Measurements from ENCODE around the gene LFNG. TPM values are rescaled to one million over a fixed set of nuclear protein-coding genes. Genes with fewer than 3 reads are reported as not detected.
A peak's percentile ranks its signal among the peaks of the same experiment; 100 is the strongest.

LFNG gene
- polyA plus RNA-seq, 2 of the 4 experiments (the other 2 are of a cell fraction) = 2.3 to 7.3 TPM

DNA sequence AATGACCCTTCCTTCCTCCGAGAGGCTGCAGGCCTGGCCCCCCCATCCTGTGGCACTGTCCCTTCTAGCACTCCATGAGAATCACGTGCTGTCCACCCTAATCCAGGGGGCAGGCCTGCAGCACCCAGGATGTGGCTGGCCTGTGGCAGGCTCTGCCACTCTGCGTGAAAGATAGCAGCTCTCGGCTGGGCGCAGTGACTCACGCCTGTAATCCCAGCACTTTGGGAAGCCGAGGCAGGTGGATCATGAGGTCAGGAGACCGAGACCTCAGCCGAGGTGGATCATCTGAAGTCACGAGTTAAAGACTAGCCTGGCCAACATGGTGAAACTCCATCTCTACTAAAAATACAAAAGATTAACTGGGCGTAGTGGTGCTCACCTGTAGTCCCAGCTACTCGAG lies 18.9 kb upstream of the LFNG start:
- FAIRE-seq (no peak), DNase-seq (ENCODE audit: low read depth in 1 of 2, low spot score in 1 of 2) (no peak), ATAC-seq (no peak)
- ChIA-PET POLR2A (no interaction called here), CTCF (interaction anchor here (2.2 to 4.8 kb wide), 2 partner anchors 22 to 31 kb away, joined by 7 to 28 read pairs; no protein-coding TSS in a partner anchor)
- Histone ChIP-seq H3K4me2 (no peak overlapping the region), H3K4me1 (no peaks in the 10 kb centered on the region), H3K9me3 (no peaks in the 10 kb centered on the region), H3K27ac (no peak overlapping the region), H3K4me3 (no peak overlapping the region)
- no peak for TF ChIP-seq MYC (IDR thresholded peaks at IDR 0.05; ENCODE audit: borderline replicate concordance, low read length)
- TF ChIP-seq MAFK (IDR thresholded peaks at IDR 0.05; ENCODE audit: partially characterized antibody) = no peak
- TF ChIP-seq, protein P1, sequence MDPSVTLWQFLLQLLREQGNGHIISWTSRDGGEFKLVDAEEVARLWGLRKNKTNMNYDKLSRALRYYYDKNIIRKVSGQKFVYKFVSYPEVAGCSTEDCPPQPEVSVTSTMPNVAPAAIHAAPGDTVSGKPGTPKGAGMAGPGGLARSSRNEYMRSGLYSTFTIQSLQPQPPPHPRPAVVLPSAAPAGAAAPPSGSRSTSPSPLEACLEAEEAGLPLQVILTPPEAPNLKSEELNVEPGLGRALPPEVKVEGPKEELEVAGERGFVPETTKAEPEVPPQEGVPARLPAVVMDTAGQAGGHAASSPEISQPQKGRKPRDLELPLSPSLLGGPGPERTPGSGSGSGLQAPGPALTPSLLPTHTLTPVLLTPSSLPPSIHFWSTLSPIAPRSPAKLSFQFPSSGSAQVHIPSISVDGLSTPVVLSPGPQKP (IDR thresholded peaks at IDR 0.05; ENCODE audit: low read depth, low read length) = no peak
- 81% methylated on average over 11 of the region's 12 CpGs for WGBS (ENCODE audit: missing lambda C conversion rate)

DNA sequence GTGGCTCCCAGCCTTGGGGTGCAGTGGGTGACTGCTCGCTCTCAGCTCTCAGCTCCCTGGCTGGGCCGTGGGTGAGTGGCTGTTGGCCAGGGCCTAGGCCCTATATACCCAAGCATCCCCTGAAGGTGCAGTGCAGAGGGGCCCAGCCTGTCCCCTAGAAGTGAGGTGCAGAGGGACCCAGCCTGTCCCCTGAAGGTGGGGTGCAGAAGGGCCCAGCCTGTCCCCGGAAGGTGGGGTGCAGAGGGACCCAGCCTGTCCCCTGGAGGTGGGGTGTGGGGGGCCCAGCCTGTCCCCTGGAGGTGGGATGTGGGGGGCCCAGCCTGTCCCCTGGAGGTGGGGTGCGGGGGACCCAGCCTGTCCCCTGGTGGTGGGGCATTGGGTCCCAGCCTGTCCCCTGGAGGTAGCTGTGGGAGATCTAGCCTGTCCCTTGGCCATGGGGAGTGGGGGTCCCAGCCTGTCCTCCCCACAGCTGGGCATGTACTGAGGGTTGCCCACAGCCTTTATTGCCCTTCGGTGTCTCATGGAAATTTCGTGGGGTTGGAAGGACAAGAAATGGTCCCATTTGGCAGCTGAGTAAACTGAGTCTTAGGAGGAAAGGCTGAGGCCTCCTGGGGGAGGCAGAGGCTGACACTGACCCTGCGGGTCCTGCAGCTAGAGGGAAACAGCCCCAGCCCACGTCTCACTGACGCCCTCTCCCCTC lies 17.5 kb upstream of the LFNG start:
- Histone ChIP-seq H3K9me3 (no peaks in the 10 kb centered on the region), H3K27ac (no peak overlapping the region), H3K4me3 (no peak overlapping the region), H3K4me1 (no peaks in the 10 kb centered on the region), H3K4me2 (no peak overlapping the region)
- WGBS (ENCODE audit: missing lambda C conversion rate) = 62% methylated on average over 6 of the region's 9 CpGs
- FAIRE-seq (no peak), ATAC-seq (peak in 1 of 2 experiments; percentile 13; a peak in 3 of 6 replicates), DNase-seq (ENCODE audit: low read depth in 1 of 2, low spot score in 1 of 2) (no peak)
- CTCF ChIA-PET = interaction anchor here (0.6 to 4.8 kb wide), 4 partner anchors 32 to 236 kb away, joined by 3 to 28 read pairs (median 4); no protein-coding TSS in a partner anchor
- POLR2A ChIA-PET = no interaction called here
- TF ChIP-seq RFX5 (IDR thresholded peaks at IDR 0.05) (no peak), POLR2A (IDR thresholded peaks at IDR 0.05; ENCODE audit: low read length) (no peak), HOXB5 (CRISPR knock-in tag; IDR thresholded peaks at IDR 0.05) (no peak)
- TF ChIP-seq, protein P2, sequence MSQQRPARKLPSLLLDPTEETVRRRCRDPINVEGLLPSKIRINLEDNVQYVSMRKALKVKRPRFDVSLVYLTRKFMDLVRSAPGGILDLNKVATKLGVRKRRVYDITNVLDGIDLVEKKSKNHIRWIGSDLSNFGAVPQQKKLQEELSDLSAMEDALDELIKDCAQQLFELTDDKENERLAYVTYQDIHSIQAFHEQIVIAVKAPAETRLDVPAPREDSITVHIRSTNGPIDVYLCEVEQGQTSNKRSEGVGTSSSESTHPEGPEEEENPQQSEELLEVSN (IDR thresholded peaks at IDR 0.05; ENCODE audit: borderline replicate concordance, low read depth) = no peak

DNA sequence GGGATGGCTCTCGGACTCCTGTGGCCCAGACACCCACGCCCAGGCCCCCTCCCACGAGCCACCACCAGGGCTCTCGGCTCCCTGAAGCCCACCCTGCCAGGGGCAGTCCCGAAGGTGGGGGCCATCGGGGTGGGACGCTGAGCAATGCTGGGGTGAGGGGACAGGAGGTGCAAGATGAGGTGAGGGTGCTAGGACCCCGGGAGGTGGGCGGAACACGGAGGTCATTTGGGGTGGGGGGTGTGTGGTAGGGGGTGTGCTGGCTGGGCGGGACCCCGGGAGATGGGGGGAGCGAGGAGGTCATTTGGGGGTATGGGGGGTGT lies 17.0 kb upstream of the LFNG start:
- FAIRE-seq (no peak), ATAC-seq (no peak)

More for the DNA sequence above, 17.0 kb upstream of the LFNG start:
- Histone ChIP-seq H3K9me3 (no peaks in the 10 kb centered on the region), H3K4me3 (no peak overlapping the region), H3K27ac (no peak overlapping the region), H3K4me2 (no peak overlapping the region), H3K4me1 (no peaks in the 10 kb centered on the region)
- TF ChIP-seq ZC3H11A (IDR thresholded peaks at IDR 0.05) (no peak), ZSCAN20 (CRISPR knock-in tag; IDR thresholded peaks at IDR 0.05) (no peak), POLR2A (IDR thresholded peaks at IDR 0.05; ENCODE audit: low read length) (no peak), SMC3 (IDR thresholded peaks at IDR 0.05) (no peak), RNF2 (IDR thresholded peaks at IDR 0.05; ENCODE audit: borderline replicate concordance, low read depth) (no peak), CBX8 (IDR thresholded peaks at IDR 0.05) (no peak), EHMT2 (IDR thresholded peaks at IDR 0.05; ENCODE audit: low read depth) (no peak), HDAC2 (IDR thresholded peaks at IDR 0.05) (no peak), MAFK (IDR thresholded peaks at IDR 0.05; ENCODE audit: partially characterized antibody) (no peak), FOSL2 (IDR thresholded peaks at IDR 0.05) (no peak), FOSL2 (CRISPR knock-in tag; IDR thresholded peaks at IDR 0.05) (no peak), BHLHE40 (IDR thresholded peaks at IDR 0.05; ENCODE audit: low read depth, low read length) (no peak), RAD21 (conservative IDR thresholded peaks at IDR 0.05 in 1 of 2, IDR thresholded peaks at IDR 0.05 in 1 of 2) (no peak), NFE2L2 (conservative IDR thresholded peaks at IDR 0.05; ENCODE audit: low read length) (no peak), ESRRA (IDR thresholded peaks at IDR 0.05; ENCODE audit: borderline replicate concordance, low read length) (no peak)
- TF ChIP-seq, protein P3, sequence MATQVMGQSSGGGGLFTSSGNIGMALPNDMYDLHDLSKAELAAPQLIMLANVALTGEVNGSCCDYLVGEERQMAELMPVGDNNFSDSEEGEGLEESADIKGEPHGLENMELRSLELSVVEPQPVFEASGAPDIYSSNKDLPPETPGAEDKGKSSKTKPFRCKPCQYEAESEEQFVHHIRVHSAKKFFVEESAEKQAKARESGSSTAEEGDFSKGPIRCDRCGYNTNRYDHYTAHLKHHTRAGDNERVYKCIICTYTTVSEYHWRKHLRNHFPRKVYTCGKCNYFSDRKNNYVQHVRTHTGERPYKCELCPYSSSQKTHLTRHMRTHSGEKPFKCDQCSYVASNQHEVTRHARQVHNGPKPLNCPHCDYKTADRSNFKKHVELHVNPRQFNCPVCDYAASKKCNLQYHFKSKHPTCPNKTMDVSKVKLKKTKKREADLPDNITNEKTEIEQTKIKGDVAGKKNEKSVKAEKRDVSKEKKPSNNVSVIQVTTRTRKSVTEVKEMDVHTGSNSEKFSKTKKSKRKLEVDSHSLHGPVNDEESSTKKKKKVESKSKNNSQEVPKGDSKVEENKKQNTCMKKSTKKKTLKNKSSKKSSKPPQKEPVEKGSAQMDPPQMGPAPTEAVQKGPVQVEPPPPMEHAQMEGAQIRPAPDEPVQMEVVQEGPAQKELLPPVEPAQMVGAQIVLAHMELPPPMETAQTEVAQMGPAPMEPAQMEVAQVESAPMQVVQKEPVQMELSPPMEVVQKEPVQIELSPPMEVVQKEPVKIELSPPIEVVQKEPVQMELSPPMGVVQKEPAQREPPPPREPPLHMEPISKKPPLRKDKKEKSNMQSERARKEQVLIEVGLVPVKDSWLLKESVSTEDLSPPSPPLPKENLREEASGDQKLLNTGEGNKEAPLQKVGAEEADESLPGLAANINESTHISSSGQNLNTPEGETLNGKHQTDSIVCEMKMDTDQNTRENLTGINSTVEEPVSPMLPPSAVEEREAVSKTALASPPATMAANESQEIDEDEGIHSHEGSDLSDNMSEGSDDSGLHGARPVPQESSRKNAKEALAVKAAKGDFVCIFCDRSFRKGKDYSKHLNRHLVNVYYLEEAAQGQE (IDR thresholded peaks at IDR 0.05) = no peak
- TF ChIP-seq, protein P4, sequence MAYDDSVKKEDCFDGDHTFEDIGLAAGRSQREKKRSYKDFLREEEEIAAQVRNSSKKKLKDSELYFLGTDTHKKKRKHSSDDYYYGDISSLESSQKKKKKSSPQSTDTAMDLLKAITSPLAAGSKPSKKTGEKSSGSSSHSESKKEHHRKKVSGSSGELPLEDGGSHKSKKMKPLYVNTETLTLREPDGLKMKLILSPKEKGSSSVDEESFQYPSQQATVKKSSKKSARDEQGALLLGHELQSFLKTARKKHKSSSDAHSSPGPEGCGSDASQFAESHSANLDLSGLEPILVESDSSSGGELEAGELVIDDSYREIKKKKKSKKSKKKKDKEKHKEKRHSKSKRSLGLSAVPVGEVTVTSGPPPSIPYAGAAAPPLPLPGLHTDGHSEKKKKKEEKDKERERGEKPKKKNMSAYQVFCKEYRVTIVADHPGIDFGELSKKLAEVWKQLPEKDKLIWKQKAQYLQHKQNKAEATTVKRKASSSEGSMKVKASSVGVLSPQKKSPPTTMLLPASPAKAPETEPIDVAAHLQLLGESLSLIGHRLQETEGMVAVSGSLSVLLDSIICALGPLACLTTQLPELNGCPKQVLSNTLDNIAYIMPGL (CRISPR knock-in tag; IDR thresholded peaks at IDR 0.05; ENCODE audit: borderline replicate concordance) = no peak
- TF ChIP-seq, protein P5, sequence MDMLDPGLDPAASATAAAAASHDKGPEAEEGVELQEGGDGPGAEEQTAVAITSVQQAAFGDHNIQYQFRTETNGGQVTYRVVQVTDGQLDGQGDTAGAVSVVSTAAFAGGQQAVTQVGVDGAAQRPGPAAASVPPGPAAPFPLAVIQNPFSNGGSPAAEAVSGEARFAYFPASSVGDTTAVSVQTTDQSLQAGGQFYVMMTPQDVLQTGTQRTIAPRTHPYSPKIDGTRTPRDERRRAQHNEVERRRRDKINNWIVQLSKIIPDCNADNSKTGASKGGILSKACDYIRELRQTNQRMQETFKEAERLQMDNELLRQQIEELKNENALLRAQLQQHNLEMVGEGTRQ (IDR thresholded peaks at IDR 0.05) = no peak
- TF ChIP-seq, protein P6, sequence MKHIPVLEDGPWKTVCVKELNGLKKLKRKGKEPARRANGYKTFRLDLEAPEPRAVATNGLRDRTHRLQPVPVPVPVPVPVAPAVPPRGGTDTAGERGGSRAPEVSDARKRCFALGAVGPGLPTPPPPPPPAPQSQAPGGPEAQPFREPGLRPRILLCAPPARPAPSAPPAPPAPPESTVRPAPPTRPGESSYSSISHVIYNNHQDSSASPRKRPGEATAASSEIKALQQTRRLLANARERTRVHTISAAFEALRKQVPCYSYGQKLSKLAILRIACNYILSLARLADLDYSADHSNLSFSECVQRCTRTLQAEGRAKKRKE (CRISPR knock-in tag; IDR thresholded peaks at IDR 0.05; ENCODE audit: low read depth) = no peak
- ChIA-PET CTCF (interaction anchor here (0.6 to 4.8 kb wide), 3 partner anchors 33 to 65 kb away, joined by 3 to 28 read pairs (median 3); no protein-coding TSS in a partner anchor), POLR2A (no interaction called here)
- DNase-seq (ENCODE audit: low read depth in 1 of 2, low spot score in 1 of 2) = no peak
- 53% methylated on average over 3 of the region's 13 CpGs for WGBS (ENCODE audit: missing lambda C conversion rate)
